Measurements from ENCODE around the gene MIOS.
"Not testable (repeated sequence)": the region's sequence is repeated elsewhere in the genome, so short reads cannot be mapped to it uniquely, and the experiment has no call there.

The MIOS gene

GRCh38 chr7:7654964-7655715 lies 88.5 kb downstream of the MIOS start:
- Histone ChIP-seq H3K4me3 (ENCODE audit: insufficient read depth, low read depth, low read length) (no peak overlapping the region), H3K27ac (ENCODE audit: insufficient read depth, low read depth, low read length, poor library complexity, severe bottlenecking) (no peak overlapping the region), H3K4me1 (ENCODE audit: control insufficient read depth, insufficient read depth, low read length) (no peaks in the 10 kb centered on the region), H3K27me3 (ENCODE audit: control insufficient read depth, insufficient read depth, low read length, poor library complexity, severe bottlenecking) (no peaks in the 10 kb centered on the region), H3K9me3 (ENCODE audit: control insufficient read depth, low read length) (no peaks in the 10 kb centered on the region), H3K36me3 (ENCODE audit: control insufficient read depth, insufficient read depth, low read length) (no peaks in the 10 kb centered on the region)
- 94 to 100% methylated on average over 2 of the region's 4 CpGs for WGBS, 2 experiments

GRCh38 chr7:7656459-7656858 lies 89.8 kb downstream of the MIOS start:
- H3K27me3 ChIP-seq (ENCODE audit: control insufficient read depth, insufficient read depth, low read length, poor library complexity, severe bottlenecking); H3K4me1 ChIP-seq (ENCODE audit: control insufficient read depth, insufficient read depth, low read length); H3K36me3 ChIP-seq (ENCODE audit: control insufficient read depth, insufficient read depth, low read length); H3K9me3 ChIP-seq (ENCODE audit: control insufficient read depth, low read length); H3K27ac ChIP-seq (ENCODE audit: insufficient read depth, low read depth, low read length, poor library complexity, severe bottlenecking); H3K4me3 ChIP-seq (ENCODE audit: insufficient read depth, low read depth, low read length): not testable (repeated sequence)
- WGBS, 2 experiments: 94 to 95% methylated on average over 2 to 3 of the region's 3 CpGs

Data from ectodermal cell (in vitro differentiated cells).